Nephron progenitor cell (in vitro differentiated cells): Measurements from ENCODE around the gene KIAA0232.
"Not testable (repeated sequence)": the region's sequence is repeated elsewhere in the genome, so short reads cannot be mapped to it uniquely, and the experiment has no call there.

Experiments
- DNase-seq: peaks from one replicate; pipeline ENCODE4 v3.0.0; 2021
- H3K27ac Mint-ChIP-seq: 2 replicates; pipeline ENCODE4 v1.8.0; 2021; ENCODE audit warnings: mild to moderate bottlenecking, moderate library complexity, mixed read lengths
- H3K27me3 Mint-ChIP-seq: 2 replicates; pipeline ENCODE4 v1.8.0; 2021; ENCODE audit warnings: mild to moderate bottlenecking, low read depth, mixed read lengths; ENCODE audit not compliant: poor library complexity
- H3K36me3 Mint-ChIP-seq: 2 replicates; pipeline ENCODE4 v1.8.0; 2021; ENCODE audit warnings: low read depth, mixed read lengths
- H3K4me1 Mint-ChIP-seq: 2 replicates; pipeline ENCODE4 v1.8.0; 2021; ENCODE audit warnings: mixed read lengths
- H3K4me3 Mint-ChIP-seq: 2 replicates; pipeline ENCODE4 v1.8.0; 2021; ENCODE audit warnings: mild to moderate bottlenecking, moderate library complexity, mixed read lengths
- H3K9me3 Mint-ChIP-seq: 2 replicates; pipeline ENCODE4 v1.8.0; 2021; ENCODE audit warnings: mild to moderate bottlenecking, moderate library complexity, mixed read lengths
- TF ChIP-seq, protein P1 (sequence below): fragments of 200-600 bp; sonication (generic); IDR thresholded peaks from 2 replicates; pipeline ENCODE4 v1.5.0; 2021; ENCODE audit warnings: antibody characterized with exemption

Gene KIAA0232

DNA sequence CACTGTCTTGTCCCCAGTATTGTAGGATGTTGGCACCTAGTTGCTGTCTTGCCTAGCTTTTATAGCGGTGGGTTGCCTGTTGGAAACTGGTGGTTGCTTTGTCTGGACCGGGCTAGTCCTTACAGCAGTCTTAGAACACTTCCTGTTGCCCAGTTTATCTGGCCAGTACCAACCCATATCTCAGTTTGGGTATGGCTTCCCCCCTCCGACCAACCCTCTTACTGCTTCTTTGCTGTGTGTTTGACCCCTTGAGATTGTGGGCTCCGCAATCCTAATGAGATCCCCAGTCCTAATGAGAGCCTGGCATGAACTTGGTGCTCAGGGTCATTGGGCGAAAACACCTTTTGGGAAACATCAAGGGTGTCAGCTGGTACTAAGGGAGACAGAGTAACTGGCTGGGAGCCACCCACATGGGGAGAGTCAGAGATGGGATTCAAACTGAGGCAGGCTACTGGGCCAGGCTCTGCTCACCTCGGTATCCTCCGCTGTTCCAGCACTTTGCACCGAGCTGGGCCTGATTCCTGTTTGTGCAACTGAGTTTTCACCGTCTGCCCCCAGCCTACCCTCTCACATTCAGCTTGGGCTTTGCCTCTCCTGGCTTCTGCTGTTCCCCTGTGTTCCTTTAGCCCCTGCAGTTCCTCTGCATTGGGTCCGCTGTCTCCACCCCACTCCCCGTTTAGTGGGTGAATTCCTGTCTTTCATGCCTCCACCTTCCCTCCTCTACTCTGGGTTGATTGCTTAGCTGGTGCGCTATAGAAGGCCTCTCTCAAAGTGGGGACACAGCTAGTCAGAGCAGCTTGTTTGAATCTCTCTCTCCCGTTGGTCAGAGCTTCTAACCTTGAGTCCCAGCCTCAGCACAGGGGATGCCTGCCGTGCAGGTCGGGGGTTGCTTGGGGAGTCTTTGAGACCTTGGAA, 128.7 kb downstream of the KIAA0232 start:
- no peak for DNase-seq
- Mint-ChIP-seq H3K27me3 (peaks cover 19% of the 10 kb centered on the region), H3K27ac (peak overlapping the region; percentile 40), H3K4me3 (peak overlapping the region; percentile 95), H3K36me3 (no peaks in the 10 kb centered on the region), H3K9me3 (no peaks in the 10 kb centered on the region), H3K4me1 (peaks cover 44% of the 10 kb centered on the region)
- TF ChIP-seq, protein P1, sequence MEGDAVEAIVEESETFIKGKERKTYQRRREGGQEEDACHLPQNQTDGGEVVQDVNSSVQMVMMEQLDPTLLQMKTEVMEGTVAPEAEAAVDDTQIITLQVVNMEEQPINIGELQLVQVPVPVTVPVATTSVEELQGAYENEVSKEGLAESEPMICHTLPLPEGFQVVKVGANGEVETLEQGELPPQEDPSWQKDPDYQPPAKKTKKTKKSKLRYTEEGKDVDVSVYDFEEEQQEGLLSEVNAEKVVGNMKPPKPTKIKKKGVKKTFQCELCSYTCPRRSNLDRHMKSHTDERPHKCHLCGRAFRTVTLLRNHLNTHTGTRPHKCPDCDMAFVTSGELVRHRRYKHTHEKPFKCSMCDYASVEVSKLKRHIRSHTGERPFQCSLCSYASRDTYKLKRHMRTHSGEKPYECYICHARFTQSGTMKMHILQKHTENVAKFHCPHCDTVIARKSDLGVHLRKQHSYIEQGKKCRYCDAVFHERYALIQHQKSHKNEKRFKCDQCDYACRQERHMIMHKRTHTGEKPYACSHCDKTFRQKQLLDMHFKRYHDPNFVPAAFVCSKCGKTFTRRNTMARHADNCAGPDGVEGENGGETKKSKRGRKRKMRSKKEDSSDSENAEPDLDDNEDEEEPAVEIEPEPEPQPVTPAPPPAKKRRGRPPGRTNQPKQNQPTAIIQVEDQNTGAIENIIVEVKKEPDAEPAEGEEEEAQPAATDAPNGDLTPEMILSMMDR: no peak

DNA sequence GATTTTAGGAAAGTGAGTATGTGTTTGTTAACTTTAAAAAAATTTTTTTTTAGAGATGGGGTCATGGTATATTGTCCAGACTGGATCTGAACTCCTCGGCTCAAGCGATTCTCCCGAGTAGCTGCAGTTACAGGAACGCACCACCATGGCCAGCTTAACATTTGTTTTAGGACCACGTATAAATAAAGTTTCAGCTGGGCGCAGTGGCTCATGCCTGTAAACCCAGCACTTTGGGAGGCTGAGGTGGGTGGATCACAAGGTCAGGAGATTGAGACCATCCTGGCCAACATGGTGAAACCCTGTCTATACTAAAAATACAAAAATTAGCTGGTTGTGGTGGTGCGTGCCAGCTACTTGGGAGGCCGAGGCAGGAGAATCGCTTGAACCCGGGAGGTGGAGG, 129.4 kb downstream of the KIAA0232 start:
- not testable (repeated sequence) for H3K9me3 Mint-ChIP-seq, DNase-seq, H3K36me3 Mint-ChIP-seq, H3K4me3 Mint-ChIP-seq, H3K27ac Mint-ChIP-seq
- H3K27me3 Mint-ChIP-seq: peaks cover 15% of the 10 kb centered on the region
- H3K4me1 Mint-ChIP-seq: peaks cover 51% of the 10 kb centered on the region

DNA sequence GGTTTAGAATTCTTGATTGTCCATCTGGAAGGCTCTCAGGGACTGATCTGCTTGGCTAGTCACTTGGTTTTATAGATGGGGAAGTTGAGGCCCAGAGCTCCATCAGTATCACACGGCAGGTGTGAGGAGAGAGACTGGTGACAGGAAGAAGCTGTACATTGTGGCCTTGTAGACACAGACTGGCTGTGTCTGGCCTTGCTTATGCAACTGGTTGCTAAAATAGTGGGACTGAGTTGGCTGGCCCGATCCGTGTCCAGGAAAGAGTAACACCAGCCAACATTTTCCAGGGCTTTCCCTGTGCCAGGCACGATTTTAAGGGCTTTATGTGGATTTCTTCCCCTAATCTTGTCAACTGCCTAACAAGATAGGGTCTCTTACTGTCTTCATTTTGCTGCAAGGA, 129.9 kb downstream of the KIAA0232 start:
- Mint-ChIP-seq H3K9me3 (no peaks in the 10 kb centered on the region), H3K4me1 (peaks cover 51% of the 10 kb centered on the region), H3K36me3 (no peaks in the 10 kb centered on the region), H3K4me3 (no peak overlapping the region), H3K27ac (no peak overlapping the region), H3K27me3 (peaks cover 13% of the 10 kb centered on the region)
- TF ChIP-seq, protein P1: no peak
- no peak for DNase-seq

DNA sequence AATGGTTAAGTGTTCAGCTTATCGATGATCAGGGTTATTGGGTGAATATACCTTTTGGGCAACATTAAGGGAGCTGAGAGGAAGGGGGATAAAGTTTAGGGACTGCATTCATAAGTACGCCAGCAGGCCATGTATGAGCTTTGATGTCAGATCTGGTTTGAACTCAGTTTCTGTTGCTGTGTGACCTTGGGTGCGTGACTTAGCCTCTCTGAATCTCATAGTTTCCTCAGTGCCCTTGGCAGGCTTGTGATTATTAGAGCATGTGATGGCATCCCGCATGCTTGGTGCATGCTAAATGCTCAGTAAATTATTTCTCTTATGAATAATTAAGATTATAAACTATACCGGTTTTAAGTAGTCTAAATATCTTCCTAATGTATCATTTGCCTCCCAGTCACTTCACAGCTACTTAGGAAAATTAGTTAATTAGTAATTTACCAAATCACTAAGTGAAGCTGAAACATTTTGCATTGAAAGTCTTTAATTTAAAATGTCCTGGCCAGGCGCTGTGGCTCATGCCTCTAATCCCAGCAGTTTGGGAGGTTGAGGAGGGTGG, 130.9 kb downstream of the KIAA0232 start:
- H3K9me3 Mint-ChIP-seq: no peaks in the 10 kb centered on the region
- H3K27me3 Mint-ChIP-seq: peaks cover 5% of the 10 kb centered on the region
- no peaks in the 10 kb centered on the region for H3K36me3 Mint-ChIP-seq
- no peak overlapping the region for H3K4me3 Mint-ChIP-seq
- no peak overlapping the region for H3K27ac Mint-ChIP-seq
- no peak for DNase-seq
- peaks cover 51% of the 10 kb centered on the region for H3K4me1 Mint-ChIP-seq
- TF ChIP-seq, protein P1: no peak

DNA sequence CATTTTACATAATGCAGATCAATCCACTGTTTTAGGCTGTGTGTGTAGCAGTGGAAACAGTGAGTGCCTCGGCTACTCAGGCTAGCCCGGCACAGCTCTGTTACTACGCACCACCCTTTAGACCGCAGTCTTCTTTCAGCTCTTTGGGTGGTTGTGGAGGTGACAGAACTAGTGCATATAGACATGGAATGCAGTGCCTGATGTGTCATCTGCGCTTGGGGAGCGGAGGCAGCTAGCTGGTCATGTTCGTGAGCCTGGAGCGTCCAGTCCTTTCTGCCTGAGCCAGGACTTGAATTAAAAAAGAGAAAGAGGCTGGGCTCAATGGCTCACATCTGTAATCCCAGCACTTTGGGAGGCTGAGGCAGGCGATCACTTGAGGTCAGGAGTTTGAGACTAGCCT, 131.9 kb downstream of the KIAA0232 start:
- H3K27ac Mint-ChIP-seq: peak overlapping the region; percentile 36
- no peak for DNase-seq
- H3K4me3 Mint-ChIP-seq: no peak overlapping the region
- no peaks in the 10 kb centered on the region for H3K36me3 Mint-ChIP-seq
- no peaks in the 10 kb centered on the region for H3K9me3 Mint-ChIP-seq
- H3K27me3 Mint-ChIP-seq: no peaks in the 10 kb centered on the region
- H3K4me1 Mint-ChIP-seq: peaks cover 50% of the 10 kb centered on the region
- TF ChIP-seq, protein P1: no peak

DNA sequence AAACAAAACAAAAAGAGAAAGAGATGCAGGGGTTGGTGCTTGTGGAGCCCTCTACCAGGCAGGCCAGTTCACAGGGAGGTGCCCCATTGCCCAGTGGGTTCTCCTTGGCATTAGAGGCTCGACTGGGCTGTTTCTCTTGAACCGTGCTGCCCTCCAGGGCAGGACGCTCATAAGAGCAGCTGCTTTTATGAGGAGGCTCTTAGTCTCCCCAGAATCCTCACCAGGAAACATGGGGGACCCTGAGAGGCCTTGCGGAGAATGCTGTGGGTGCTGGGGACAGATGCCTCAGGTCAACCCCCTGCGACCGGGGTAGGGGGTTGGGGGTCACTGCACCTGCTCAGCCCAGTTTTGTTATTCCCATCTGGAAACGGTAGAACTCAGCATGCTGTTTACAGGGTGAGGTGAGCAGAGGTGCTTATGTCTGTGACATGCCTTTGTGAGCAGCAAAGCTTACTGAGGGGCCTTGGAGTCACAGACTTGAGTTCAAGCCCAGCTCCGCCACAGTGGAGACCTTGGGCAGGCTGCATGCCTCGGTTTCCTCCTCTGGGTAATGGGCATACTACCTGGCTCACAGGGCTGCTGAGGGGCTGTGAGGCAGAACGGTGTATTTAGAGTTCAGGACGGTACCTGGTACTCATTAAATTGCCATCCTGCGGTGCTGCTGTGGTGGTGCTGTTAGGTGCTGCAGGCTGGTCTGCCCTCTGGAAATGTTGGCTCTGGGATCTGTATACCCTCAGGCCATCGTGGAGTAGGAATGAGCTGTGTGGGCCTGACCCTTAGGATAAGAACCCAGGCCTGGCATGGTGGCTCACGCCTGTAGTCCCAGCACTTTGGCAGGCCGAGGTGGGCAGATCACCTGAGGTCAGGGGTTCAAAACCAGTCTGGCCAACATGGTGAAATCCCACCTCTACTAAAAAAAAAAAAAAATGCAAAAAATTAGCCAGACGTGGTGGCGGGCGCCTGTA, 132.8 kb downstream of the KIAA0232 start:
- H3K36me3 Mint-ChIP-seq: no peaks in the 10 kb centered on the region

More for the DNA sequence above, 132.8 kb downstream of the KIAA0232 start:
- TF ChIP-seq, protein P1: no peak
- Mint-ChIP-seq H3K9me3 (no peaks in the 10 kb centered on the region), H3K4me3 (no peak overlapping the region), H3K4me1 (peaks cover 52% of the 10 kb centered on the region), H3K27me3 (no peaks in the 10 kb centered on the region), H3K27ac (no peak overlapping the region)
- no peak for DNase-seq
